HG03108 (cell line): ENCODE data around the gene GJA3.

Source experiments
- ATAC-seq: cut with Tn5 transposase; IDR thresholded peaks from one replicate; pipeline ENCODE4 v1.9.1; 2021; ENCODE audit warnings: moderate library complexity; ENCODE audit not compliant: unreplicated experiment

GJA3 gene

GRCh38 chr13:20185366-20186056 lies 24.7 kb upstream of the GJA3 start:
- ATAC-seq = no peak

- peak; percentile 72 for ATAC-seq
Measured at GRCh38 chr13:20182231-20182846, 21.5 kb upstream of the GJA3 start.

GRCh38 chr13:20181188-20181587 lies 20.3 kb upstream of the GJA3 start:
- no peak for ATAC-seq

DNA sequence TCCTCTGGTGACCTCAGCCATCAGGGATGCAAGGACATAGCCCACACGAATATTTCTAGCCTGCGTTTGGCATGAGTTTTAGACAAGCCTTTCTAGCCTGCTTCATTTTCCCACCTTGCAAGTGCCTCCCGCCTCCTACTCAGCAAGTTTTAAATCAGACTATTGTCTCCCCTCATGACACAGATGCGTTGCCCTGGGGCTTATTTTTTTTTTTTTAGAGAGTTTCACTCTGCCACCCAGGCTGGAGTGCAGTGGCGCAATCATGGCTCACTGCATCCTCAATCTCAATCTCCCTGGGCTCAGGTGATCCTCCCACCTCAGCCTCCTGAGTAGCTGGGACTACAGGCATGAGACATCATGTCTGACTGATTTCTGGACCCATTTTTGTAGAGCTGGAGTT lies 17.3 kb upstream of the GJA3 start:
- ATAC-seq = no peak

GRCh38 chr13:20177049-20177831 lies 16.4 kb upstream of the GJA3 start:
- ATAC-seq = no peak

GRCh38 chr13:20175907-20176652 lies 15.2 kb upstream of the GJA3 start:
- no peak for ATAC-seq

DNA sequence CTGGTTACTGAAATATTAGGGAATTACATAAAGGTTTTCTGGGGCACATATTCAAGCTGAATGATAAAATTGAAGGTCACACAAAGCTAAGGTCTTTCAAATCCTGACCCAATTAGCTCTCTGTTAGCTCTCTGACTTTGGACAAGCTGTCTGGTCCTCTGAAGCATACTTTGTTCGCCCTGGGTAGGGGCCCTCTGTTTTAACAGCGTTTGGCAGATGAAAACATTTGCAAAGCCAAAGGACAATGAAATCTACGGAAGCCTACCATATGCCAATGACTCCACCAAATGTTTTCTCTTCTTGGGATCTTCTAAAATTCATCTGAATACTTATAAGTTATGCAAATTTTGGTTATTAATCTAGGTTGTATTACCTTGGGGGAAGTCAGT lies 14.5 kb upstream of the GJA3 start:
- ATAC-seq = no peak

GRCh38 chr13:20174656-20175405 lies 14.0 kb upstream of the GJA3 start:
- peak; percentile 92 for ATAC-seq

DNA sequence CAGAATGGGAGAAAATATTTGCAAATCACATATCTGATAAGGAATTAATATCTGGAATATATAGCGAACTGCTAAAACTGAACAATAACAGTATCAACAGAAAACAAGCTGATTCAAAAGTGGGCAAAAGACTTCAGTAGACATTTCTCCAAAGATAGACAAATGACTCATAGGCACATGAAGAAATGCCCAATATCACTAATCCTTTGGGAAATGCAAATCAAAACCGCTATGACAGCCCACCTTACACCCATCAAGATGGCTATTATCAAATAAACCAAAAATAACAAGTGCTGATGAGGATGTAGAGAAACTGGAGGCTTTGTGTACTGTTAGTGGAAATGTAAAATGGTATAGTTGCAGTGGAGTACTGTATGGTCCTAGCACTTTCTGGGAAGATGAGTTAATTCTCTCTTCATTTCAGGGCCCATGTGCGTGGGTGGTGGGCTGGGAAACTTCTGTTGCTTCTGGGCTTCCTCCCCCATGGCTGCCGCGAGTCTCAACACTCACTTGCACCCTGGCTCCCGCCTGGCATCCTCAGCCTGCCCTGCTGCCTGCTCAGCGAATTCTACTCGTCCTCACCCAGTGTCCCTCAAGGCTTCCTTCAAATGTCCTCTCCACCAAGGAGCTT lies 12.4 kb upstream of the GJA3 start:
- no peak for ATAC-seq

DNA sequence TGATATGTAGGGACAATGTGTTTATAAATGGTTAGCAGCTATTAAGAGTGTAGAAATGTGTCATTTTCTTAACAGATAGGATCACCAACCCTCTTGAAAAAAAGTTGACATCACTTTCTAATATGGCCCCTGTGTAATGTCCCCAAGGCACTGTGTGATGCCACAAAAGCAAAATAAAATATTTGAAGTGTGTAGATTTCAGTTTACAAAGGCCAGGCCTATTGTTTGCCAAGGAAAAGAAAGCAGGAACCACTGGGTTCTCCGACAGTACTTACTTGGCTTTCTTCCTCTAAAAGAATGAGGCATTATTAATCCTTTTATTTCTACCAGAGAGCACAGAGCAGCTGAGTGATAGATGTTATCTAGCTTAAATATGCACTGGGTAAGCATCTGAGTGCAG lies 10.5 kb upstream of the GJA3 start:
- ATAC-seq = no peak

GRCh38 chr13:20170921-20171320 lies 10.1 kb upstream of the GJA3 start:
- no peak for ATAC-seq

DNA sequence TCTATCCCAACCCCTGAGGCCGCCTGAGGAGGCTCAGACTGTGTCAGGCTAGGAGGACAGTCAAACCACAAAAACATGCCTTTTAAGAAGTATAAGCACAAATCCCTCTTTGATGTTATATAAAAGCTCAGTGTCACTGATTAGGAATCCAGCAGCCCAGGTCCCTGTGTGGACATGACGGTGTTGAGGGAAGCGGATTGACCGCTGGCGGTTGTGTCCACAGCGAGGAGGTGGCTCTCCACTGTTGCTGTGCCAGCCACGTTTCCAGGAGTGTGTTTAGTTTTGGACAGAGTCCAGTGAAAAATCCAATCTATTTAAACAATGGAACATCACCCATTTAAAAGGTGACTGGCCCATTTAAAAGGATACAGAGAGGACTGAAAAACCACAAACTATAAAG lies 7.5 kb upstream of the GJA3 start:
- ATAC-seq = no peak

GRCh38 chr13:20165417-20166257 lies 4.8 kb upstream of the GJA3 start:
- no peak for ATAC-seq

DNA sequence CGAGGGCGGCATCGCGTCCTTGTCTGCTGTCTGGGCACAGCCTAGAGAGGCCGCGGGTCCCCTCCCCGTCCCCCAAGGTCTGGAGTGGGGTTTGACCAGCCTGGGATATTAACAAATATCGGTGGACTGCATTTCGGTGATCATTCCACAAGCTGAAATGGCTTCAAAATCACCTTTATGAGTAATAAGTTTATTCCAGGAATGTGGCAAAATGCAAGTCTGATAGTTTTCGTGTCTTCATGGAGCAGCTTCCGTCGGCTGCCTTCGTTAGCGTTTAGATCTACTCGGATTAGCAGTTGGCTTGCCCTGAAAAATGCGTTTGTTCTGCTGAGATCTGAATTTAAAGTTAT lies 1.1 kb upstream of the GJA3 start:
- no peak for ATAC-seq

- peak; percentile 48 for ATAC-seq
Measured at GRCh38 chr13:20161275-20161950, 561 bp upstream of the GJA3 start.

- no peak for ATAC-seq
Measured at GRCh38 chr13:20159646-20160305, 1.1 kb downstream of the GJA3 start.

DNA sequence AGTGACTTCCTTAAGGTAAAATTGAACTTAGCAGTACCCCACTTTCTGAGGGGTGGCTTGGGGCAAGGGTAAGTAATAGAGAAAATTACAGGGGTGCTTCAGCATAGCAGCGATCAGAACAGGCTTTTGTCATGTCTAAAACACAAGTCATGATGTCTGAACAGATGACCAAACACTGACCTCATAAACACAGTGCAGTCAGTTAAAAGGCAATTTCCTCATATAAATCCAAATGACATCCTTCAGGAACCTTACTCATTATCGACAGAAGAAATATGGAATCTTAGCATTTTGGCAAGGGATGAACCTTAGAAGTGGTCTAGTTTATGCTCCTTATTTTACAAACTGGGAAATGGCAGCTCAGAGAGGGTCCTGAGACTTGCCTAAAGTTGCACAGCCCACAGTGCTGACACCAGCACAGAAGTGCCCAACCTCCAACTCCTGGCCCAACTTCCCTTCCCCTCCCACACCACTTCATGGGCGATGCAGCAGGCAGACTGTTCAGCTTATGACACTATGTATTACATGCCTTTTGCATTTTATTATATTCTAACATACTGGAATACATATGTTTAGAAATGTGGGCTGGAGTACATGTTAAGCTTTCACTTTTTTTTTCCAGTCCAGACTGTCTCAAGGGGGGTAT lies 3.6 kb downstream of the GJA3 start:
- no peak for ATAC-seq

DNA sequence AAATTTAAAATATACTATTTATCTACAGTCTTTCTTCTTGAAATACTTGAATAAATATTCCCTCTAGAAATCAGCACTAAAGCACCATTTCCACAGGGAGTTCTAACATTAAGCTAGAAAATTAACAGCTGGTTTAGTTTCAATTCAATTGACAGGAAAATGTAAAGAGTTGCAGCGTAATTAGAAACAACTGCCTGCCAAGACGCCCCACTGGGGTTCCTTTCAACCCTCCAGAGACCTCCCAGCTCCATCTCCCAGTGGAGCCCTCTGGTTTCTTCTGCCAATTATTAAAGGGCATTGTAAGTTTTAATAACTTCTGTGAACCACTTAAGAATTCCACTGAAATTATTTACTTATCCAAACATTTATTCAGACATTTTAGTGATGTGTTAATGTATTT lies 4.2 kb downstream of the GJA3 start:
- ATAC-seq = no peak
